GM19239 (cell line): ENCODE results near the gene SLC8A1.
"Not testable (repeated sequence)": the region's sequence is repeated elsewhere in the genome, so short reads cannot be mapped to it uniquely, and the experiment has no call there.

ENCODE experiments used
- DNase-seq: peaks from one replicate; pipeline ENCODE4 v3.0.0; 2011; ENCODE audit warnings: low spot score; ENCODE audit not compliant: insufficient read length
- FAIRE-seq: peaks from 2 replicates; lab custom pipeline; 2011; peaks lifted over from hg19 to GRCh38; lab: Jason Lieb, UNC

SLC8A1 gene

GRCh38 chr2:40100676-40101075 is 351.2 kb downstream of the SLC8A1 start:
- no peak for FAIRE-seq
- no peak for DNase-seq

- FAIRE-seq, result no peak
- no peak for DNase-seq
These were observed 353.0 kb downstream of the SLC8A1 start for GRCh38 chr2:40098786-40099470.

GRCh38 chr2:40097691-40098385 is 354.1 kb downstream of the SLC8A1 start:
- no peak for FAIRE-seq
- no peak for DNase-seq

- DNase-seq (no peak), FAIRE-seq (no peak)
These were observed 355.5 kb downstream of the SLC8A1 start for GRCh38 chr2:40096360-40096759.

GRCh38 chr2:40095000-40095399 is 356.9 kb downstream of the SLC8A1 start:
- FAIRE-seq (no peak), DNase-seq (no peak)

- FAIRE-seq, result no peak
- no peak for DNase-seq
These were observed 357.4 kb downstream of the SLC8A1 start for GRCh38 chr2:40094451-40094850.

GRCh38 chr2:40093021-40093675 is 358.7 kb downstream of the SLC8A1 start:
- DNase-seq (no peak), FAIRE-seq (no peak)

GRCh38 chr2:40090044-40090443 is 361.8 kb downstream of the SLC8A1 start:
- DNase-seq (no peak), FAIRE-seq (no peak)

GRCh38 chr2:40087927-40088326 is 364.0 kb downstream of the SLC8A1 start:
- no peak for FAIRE-seq
- DNase-seq, result no peak

GRCh38 chr2:40087434-40087833 is 364.5 kb downstream of the SLC8A1 start:
- FAIRE-seq (no peak), DNase-seq (no peak)

- DNase-seq (no peak), FAIRE-seq (no peak)
These were observed 366.1 kb downstream of the SLC8A1 start for GRCh38 chr2:40085786-40086185.

GRCh38 chr2:40073336-40073735 is 378.6 kb downstream of the SLC8A1 start:
- DNase-seq, FAIRE-seq: not testable (repeated sequence)

GRCh38 chr2:40072442-40073232 is 379.3 kb downstream of the SLC8A1 start:
- FAIRE-seq (no peak), DNase-seq (no peak)

- FAIRE-seq (no peak), DNase-seq (no peak)
These were observed 389.5 kb downstream of the SLC8A1 start for GRCh38 chr2:40062381-40062780.

GRCh38 chr2:40049781-40050180 is 402.1 kb downstream of the SLC8A1 start:
- DNase-seq, result no peak
- no peak for FAIRE-seq

- no peak for FAIRE-seq
- no peak for DNase-seq
These were observed 403.4 kb downstream of the SLC8A1 start for GRCh38 chr2:40048506-40048905.

GRCh38 chr2:40047406-40047805 is 404.5 kb downstream of the SLC8A1 start:
- FAIRE-seq (no peak), DNase-seq (no peak)
